OCI-LY1 (cell line): ENCODE measurements around the gene MARK3.

Experiments used
- H2AFZ ChIP-seq: fragments of 200-600 bp; sonication (generic), shearing (Covaris generic); 2 replicates; pipeline ENCODE4 v1.6.0; 2014; ENCODE audit warnings: antibody characterized with exemption, mild to moderate bottlenecking, low read length
- H3F3A ChIP-seq: fragments of 200-600 bp; sonication (generic), shearing (Covaris generic); 2 replicates; pipeline ENCODE4 v1.6.0; 2014; ENCODE audit warnings: mild to moderate bottlenecking, antibody characterized with exemption, low read length, moderate library complexity; ENCODE audit not compliant: insufficient read depth
- H3K27ac ChIP-seq: fragments of 200-600 bp; sonication (generic); 2 replicates; pipeline ENCODE4 v1.5.1; 2014; ENCODE audit warnings: low read length, mixed run types, mild to moderate bottlenecking, low read depth; ENCODE audit not compliant: poor library complexity, severe bottlenecking
- H3K27me3 ChIP-seq: fragments of 200-600 bp; sonication (generic); 2 replicates; pipeline ENCODE4 v1.6.0; 2014; ENCODE audit warnings: antibody characterized with exemption, mild to moderate bottlenecking, low read length, moderate library complexity; ENCODE audit not compliant: insufficient read depth
- H3K36me3 ChIP-seq: fragments of 200-600 bp; sonication (generic); 2 replicates; pipeline ENCODE4 v1.6.1; 2014; ENCODE audit warnings: mild to moderate bottlenecking, antibody characterized with exemption, low read length, moderate library complexity, mixed read lengths; ENCODE audit not compliant: insufficient read depth
- H3K4me1 ChIP-seq: fragments of 200-600 bp; sonication (generic); 2 replicates; pipeline ENCODE4 v1.5.1; 2014; ENCODE audit warnings: mild to moderate bottlenecking, low read length, moderate library complexity; ENCODE audit not compliant: insufficient read depth, severe bottlenecking
- H3K4me2 ChIP-seq: fragments of 200-600 bp; sonication (generic), shearing (Covaris generic); 2 replicates; pipeline ENCODE4 v1.6.1; 2014; ENCODE audit warnings: low read length
- H3K4me3 ChIP-seq: fragments of 200-600 bp; sonication (generic); 2 replicates; pipeline ENCODE4 v1.5.1; 2014; ENCODE audit warnings: low read length, low read depth, mild to moderate bottlenecking, mixed read lengths; ENCODE audit not compliant: poor library complexity, severe bottlenecking
- H3K79me2 ChIP-seq: fragments of 200-600 bp; shearing (Covaris generic); 2 replicates; pipeline ENCODE4 v1.6.1; 2016; ENCODE audit warnings: mixed run types, low read length, mixed read lengths; ENCODE audit not compliant: insufficient read depth
- H3K9ac ChIP-seq: fragments of 200-600 bp; sonication (generic), shearing (Covaris generic); 2 replicates; pipeline ENCODE4 v1.6.1; 2014; ENCODE audit warnings: mild to moderate bottlenecking, low read length, mixed read lengths
- H3K9me2 ChIP-seq: fragments of 200-600 bp; sonication (generic), shearing (Covaris generic); 2 replicates; pipeline ENCODE4 v1.6.1; 2014; ENCODE audit warnings: low read depth, mild to moderate bottlenecking, low read length, mixed read lengths
- H3K9me3 ChIP-seq: fragments of 200-600 bp; shearing (Covaris generic); 2 replicates; pipeline ENCODE4 v1.6.1; 2014; ENCODE audit warnings: low read length, mixed read lengths
- H4K20me1 ChIP-seq: fragments of 200-600 bp; sonication (generic), shearing (Covaris generic); 2 replicates; pipeline ENCODE4 v1.6.0; 2016; ENCODE audit warnings: mild to moderate bottlenecking, low read length; ENCODE audit not compliant: insufficient read depth
- EZH2 ChIP-seq: fragments of 200-600 bp; sonication (generic), shearing (Covaris generic); IDR thresholded peaks from 2 replicates; pipeline ENCODE4 v1.8.0; 2017; ENCODE audit warnings: borderline replicate concordance, mixed run types, mild to moderate bottlenecking, antibody characterized with exemption, low read length, moderate library complexity, mixed read lengths
- TF ChIP-seq, protein P1 (sequence below): fragments of 200-600 bp; sonication (generic), shearing (Covaris generic); IDR thresholded peaks from 2 replicates; pipeline ENCODE4 v1.5.1; 2017; ENCODE audit warnings: mild to moderate bottlenecking, antibody characterized with exemption, low read length, moderate library complexity, mixed read lengths

Gene MARK3

DNA sequence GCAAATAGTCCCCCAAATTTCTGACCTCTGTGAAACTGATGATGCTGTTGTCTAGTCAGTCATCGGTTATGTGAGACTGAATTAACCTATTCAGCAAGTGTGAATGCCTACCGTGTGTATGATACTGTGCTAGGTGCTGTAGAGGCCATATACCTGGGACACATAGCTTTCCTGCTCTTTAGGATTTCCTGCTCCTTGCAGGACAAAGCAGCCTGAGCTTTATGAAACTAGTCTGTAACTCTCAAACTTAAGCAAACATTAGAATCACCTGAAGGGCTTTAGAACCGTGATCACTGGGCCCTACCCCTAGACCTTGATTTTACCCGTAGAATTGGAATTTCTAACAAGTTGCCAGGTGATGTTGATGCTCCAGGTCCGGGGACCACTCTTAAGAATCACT, 6.9 kb downstream of the MARK3 start:
- Histone ChIP-seq H3K9me3 (no peaks in the 10 kb centered on the region), H3K27me3 (no peaks in the 10 kb centered on the region), H4K20me1 (peaks cover 6% of the 10 kb centered on the region), H3K4me1 (peaks cover 66% of the 10 kb centered on the region), H3K36me3 (no peaks in the 10 kb centered on the region; the same call in 1 of the 2 replicates), H3K9ac (no peak overlapping the region), H3K27ac (no peak overlapping the region), H3K79me2 (peaks cover 93% of the 10 kb centered on the region), H2AFZ (no peak overlapping the region), H3K9me2 (no peaks in the 10 kb centered on the region), H3F3A (peaks cover 4% of the 10 kb centered on the region), H3K4me3 (no peak overlapping the region), H3K4me2 (peak overlapping the region; percentile 11; the same call in 1 of the 2 replicates)
- TF ChIP-seq, protein P1, sequence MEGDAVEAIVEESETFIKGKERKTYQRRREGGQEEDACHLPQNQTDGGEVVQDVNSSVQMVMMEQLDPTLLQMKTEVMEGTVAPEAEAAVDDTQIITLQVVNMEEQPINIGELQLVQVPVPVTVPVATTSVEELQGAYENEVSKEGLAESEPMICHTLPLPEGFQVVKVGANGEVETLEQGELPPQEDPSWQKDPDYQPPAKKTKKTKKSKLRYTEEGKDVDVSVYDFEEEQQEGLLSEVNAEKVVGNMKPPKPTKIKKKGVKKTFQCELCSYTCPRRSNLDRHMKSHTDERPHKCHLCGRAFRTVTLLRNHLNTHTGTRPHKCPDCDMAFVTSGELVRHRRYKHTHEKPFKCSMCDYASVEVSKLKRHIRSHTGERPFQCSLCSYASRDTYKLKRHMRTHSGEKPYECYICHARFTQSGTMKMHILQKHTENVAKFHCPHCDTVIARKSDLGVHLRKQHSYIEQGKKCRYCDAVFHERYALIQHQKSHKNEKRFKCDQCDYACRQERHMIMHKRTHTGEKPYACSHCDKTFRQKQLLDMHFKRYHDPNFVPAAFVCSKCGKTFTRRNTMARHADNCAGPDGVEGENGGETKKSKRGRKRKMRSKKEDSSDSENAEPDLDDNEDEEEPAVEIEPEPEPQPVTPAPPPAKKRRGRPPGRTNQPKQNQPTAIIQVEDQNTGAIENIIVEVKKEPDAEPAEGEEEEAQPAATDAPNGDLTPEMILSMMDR = no peak
- no peak for TF ChIP-seq EZH2

DNA sequence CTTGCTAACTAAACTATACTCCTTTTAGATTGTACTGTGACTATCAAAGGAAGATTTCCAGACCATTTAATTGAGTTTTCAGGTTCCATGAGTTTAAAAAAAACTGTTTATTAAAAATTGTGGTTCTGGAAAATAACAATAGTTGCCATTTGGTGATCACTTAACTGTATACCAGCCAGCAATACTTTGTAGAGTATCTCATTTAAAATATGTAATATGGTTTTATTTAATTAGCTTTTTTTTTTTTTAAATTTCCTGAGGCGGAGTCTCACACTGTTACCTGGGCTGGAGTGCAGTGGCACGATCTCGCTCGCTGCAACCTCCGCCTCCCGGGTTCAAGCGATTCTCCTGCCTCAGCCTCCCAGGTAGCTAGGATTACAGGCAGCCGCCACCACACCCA, 7.4 kb downstream of the MARK3 start:
- H3K27ac ChIP-seq = no peak overlapping the region
- H3K9me2 ChIP-seq = no peaks in the 10 kb centered on the region
- 0 out of 2 replicates have a peak overlapping the region, but pooled peaks have one; percentile 11 for H3K4me2 ChIP-seq
- H3F3A ChIP-seq = peaks cover 4% of the 10 kb centered on the region
- H3K79me2 ChIP-seq = peaks cover 92% of the 10 kb centered on the region
- H4K20me1 ChIP-seq = peaks cover 6% of the 10 kb centered on the region
- H3K9ac ChIP-seq = no peak overlapping the region
- H3K36me3 ChIP-seq = no peaks in the 10 kb centered on the region; the same call in 1 of the 2 replicates
- H3K4me1 ChIP-seq = peaks cover 63% of the 10 kb centered on the region
- no peak for TF ChIP-seq EZH2
- TF ChIP-seq, protein P1 = no peak
- H3K27me3 ChIP-seq = no peaks in the 10 kb centered on the region
- H2AFZ ChIP-seq = no peak overlapping the region
- no peak overlapping the region for H3K4me3 ChIP-seq
- H3K9me3 ChIP-seq = no peaks in the 10 kb centered on the region

DNA sequence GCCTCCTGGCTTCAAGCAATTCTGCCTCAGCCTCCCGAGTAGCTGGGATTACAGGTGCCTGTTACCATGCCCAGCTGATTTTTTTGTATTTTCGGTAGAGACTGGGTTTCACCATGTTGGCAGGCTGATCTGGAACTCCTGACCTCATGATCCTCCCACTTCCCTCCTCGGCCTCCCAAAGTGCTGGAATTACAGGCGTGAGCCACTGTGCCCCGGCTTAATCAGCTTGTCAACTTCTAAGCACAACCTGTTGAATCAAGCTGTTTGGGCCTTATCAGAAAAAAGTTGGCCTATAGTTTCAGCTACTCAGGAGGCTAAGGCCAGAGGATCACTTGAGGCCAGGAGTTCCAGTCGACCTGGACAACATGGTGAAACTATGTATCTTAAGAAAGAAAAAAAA, 7.9 kb downstream of the MARK3 start:
- H3K27me3 ChIP-seq = no peaks in the 10 kb centered on the region
- no peaks in the 10 kb centered on the region for H3K9me2 ChIP-seq
- TF ChIP-seq, protein P1 = no peak
- peaks cover 6% of the 10 kb centered on the region for H4K20me1 ChIP-seq
- H2AFZ ChIP-seq = no peak overlapping the region
- H3K4me2 ChIP-seq = no peak overlapping the region
- peaks cover 92% of the 10 kb centered on the region for H3K79me2 ChIP-seq
- H3F3A ChIP-seq = peaks cover 4% of the 10 kb centered on the region
- no peaks in the 10 kb centered on the region for H3K9me3 ChIP-seq
- H3K4me1 ChIP-seq = peaks cover 61% of the 10 kb centered on the region
- no peak overlapping the region for H3K9ac ChIP-seq
- H3K4me3 ChIP-seq = no peak overlapping the region
- no peaks in the 10 kb centered on the region; the same call in 1 of the 2 replicates for H3K36me3 ChIP-seq
- no peak overlapping the region for H3K27ac ChIP-seq
